Heart left ventricle (tissue), 16 donors: Measurements from ENCODE around the gene SNTB2. TPM values are rescaled to one million over a fixed set of nuclear protein-coding genes. Genes with fewer than 3 reads are reported as not detected.

Source experiments
- ATAC-seq, 4 donors: fragments of 200-7000 bp; cut with Tn5 transposase; one replicate each; pipeline ENCODE4 v1.9.1; 2020 to 2022; ENCODE audit warnings: moderate library complexity in 4 of 4, mild to moderate bottlenecking in 3 of 4, moderate number of reproducible peaks in 1 of 4
- DNase-seq, 5 donors: peaks; one replicate each; pipeline ENCODE4 v3.0.0-alpha.2; 2020
- H3K27ac ChIP-seq, 12 donors: fragments of 200-600 bp; sonication (generic) in 4 of 12; one replicate each; pipeline versions ENCODE4 v1.5.0 to v1.8.0; 2016 to 2022; ENCODE audit warnings: mild to moderate bottlenecking in 2 of 12
- H3K27me3 ChIP-seq, 9 donors: fragments of 200-600 bp; sonication (generic) in 2 of 9; one replicate each; pipeline versions ENCODE4 v1.5.1 to v1.8.0; 2016 to 2022; ENCODE audit warnings: mild to moderate bottlenecking in 3 of 9
- H3K36me3 ChIP-seq, 9 donors: fragments of 200-600 bp; sonication (generic) in 2 of 9; one replicate each; pipeline versions ENCODE4 v1.5.0 to v1.8.0; 2018 to 2022; ENCODE audit warnings: mild to moderate bottlenecking in 2 of 9
- H3K4me1 ChIP-seq, 12 donors: fragments of 200-600 bp; sonication (generic) in 4 of 12; one replicate each; pipeline versions ENCODE4 v1.5.0 to v1.8.0; 2016 to 2022; ENCODE audit warnings: mild to moderate bottlenecking in 3 of 12
- H3K4me3 ChIP-seq, 12 donors: fragments of 200-600 bp; sonication (generic) in 4 of 12; one replicate each; pipeline versions ENCODE4 v1.5.0 to v1.8.0; 2017 to 2022; ENCODE audit warnings: mild to moderate bottlenecking in 9 of 12, moderate library complexity in 4 of 12
- H3K9me3 ChIP-seq, 12 donors: fragments of 200-600 bp; sonication (generic) in 4 of 12; one replicate each; pipeline versions ENCODE4 v1.5.0 to v1.8.0; 2016 to 2022; ENCODE audit warnings: mild to moderate bottlenecking in 1 of 12
- CTCF ChIP-seq, 12 donors: fragments of 200-600 bp; sonication (generic) in 4 of 12; IDR thresholded peaks; one replicate each; pipeline versions ENCODE4 v1.5.0 to v1.8.0; 2018 to 2022; ENCODE audit warnings: antibody characterized with exemption in 12 of 12, mild to moderate bottlenecking in 5 of 12
- POLR2A ChIP-seq, 2 donors: fragments of 450-650 bp; IDR thresholded peaks; one replicate each; pipeline ENCODE4 v1.6.1; 2017; ENCODE audit warnings: antibody characterized with exemption in 2 of 2, mild to moderate bottlenecking in 2 of 2, moderate library complexity in 2 of 2
- WGBS, 4 donors: extraction: QIAGEN DNeasy Blood & Tissue Kit in 2 of 4; methylation state at CpG; one replicate each; pipeline versions ENCODE4 v1.1.5 to v1.1.7; 2013 to 2018; 5-methylcytosine and 5-hydroxymethylcytosine counted together
- intact Hi-C, 10 donors: fragments of 100-400 bp; cut with DNase I; formaldehyde crosslinking; loops; one replicate each; pipeline versions ENCODE4 v1.11.1 to v1.14.2; 2022
- polyA plus RNA-seq, 2 donors: library from polyadenylated mRNA; stranded (reverse); fragments of 200-250 nt; gene quantifications; one replicate each; pipeline ENCODE4 v1.2.3, GENCODE V29; 2013
- total RNA-seq, 9 donors: library from RNA; depleted of rRNA in 2 of 9; stranded (reverse); fragments of >200 nt in 2 of 9; fragmentation: NEBNext Ultra II Directional in 3 of 9; extraction: Animal tissue kit (Norgen Biotek cat#: 25700) in 3 of 9; gene quantifications; one replicate each; pipeline versions ENCODE4 v1.1.0 to v1.2.4, GENCODE V29; 2016 to 2023
- donor health status: ischemic (EF 13 %, LVEDD 7.1; RV severe dilation, severe dysfunction).
- donor health status: healthy with polysubstance abuse.
- donor health status: DM: no; HTN: yes; CAD: no.
- donor health status: DM: no; HTN: no; CAD: no.
- donor health status: ischemic (EF 25% LVEDD 6.9; RV normal size, moderate dysfunction).
- donor health status: ischemic (EF 25% LVEDD 5.7; RV mildly dilated, moderate dysfunction).
- donor health status: healthy.
- donor health status: DM: yes; HTN: yes; CAD: no.
- donor health status: ischemic (EF 35%, LVEDD 5.7; RV mildly dilated, moderate dysfunction).
- donor health status: nonischemic (EF 11% LVEDD 7.7; RV severe dilation, severe dysfunction).
- donor health status: DM: yes; HTN: yes; CAD: no.
- donor health status: PGD.
- donor health status: ischemic (EF 29% LVEDD 5.4; RV normal size, mild dysfunction).
- donor health status: nonischemic (EF 23%, LVEDD 6.1; RV moderate dilation, normal function).

The SNTB2 gene
- total and polyA plus RNA-seq, 11 donors: 2.2 to 28.5 (median 13.0) TPM

DNA sequence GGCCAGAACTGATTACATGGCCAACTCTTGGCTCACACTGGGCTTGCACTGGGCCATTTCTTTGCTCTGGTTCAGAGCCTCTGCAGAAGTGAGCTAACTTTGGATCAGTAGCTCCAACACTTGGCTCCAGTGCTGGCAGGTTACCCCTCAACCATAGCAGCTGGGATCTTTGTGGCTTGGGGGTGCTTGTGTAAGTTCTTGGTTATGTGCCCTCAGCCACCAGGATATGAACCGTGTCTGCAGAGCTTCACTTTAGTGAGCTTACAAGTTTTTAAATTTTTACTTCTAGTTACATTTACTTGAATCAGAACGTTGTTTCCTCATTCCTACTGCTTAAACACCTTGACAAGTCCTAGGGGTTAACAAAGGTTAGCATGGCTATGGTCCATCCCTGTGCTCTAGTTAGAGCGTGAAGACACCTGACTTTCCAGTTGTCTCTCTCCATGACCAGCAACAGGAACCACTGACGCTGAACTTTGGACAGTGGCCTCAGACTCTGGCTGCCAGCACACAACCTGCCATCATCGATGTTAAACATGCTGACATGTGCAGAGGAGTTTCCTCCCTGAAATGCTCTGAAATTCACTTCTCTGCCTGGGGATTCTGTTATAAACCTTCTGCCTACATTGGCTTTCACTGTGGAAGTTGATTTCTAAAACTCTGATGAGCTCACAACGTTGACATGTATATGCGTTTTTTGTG is 139.4 kb downstream of the SNTB2 start:
- WGBS, 4 donors: 49 to 56% (median 53%) methylated on average over 7 of the region's 7 CpGs
- Histone ChIP-seq H3K27me3 (no peaks in the 10 kb centered on the region), H3K27ac (no peak overlapping the region), H3K4me1 (peaks cover 3 to 58% (median 34%) of the 10 kb centered on the region in 12 donors), H3K36me3 (peaks cover 5 to 74% (median 64%) of the 10 kb centered on the region in 9 donors), H3K9me3 (no peaks in the 10 kb centered on the region), H3K4me3 (no peak overlapping the region)
- intact Hi-C loops: no loop called here
- ATAC-seq: no peak
- TF ChIP-seq CTCF (IDR thresholded peaks at IDR 0.05) (no peak), POLR2A (IDR thresholded peaks at IDR 0.05) (no peak)
- DNase-seq: no peak

DNA sequence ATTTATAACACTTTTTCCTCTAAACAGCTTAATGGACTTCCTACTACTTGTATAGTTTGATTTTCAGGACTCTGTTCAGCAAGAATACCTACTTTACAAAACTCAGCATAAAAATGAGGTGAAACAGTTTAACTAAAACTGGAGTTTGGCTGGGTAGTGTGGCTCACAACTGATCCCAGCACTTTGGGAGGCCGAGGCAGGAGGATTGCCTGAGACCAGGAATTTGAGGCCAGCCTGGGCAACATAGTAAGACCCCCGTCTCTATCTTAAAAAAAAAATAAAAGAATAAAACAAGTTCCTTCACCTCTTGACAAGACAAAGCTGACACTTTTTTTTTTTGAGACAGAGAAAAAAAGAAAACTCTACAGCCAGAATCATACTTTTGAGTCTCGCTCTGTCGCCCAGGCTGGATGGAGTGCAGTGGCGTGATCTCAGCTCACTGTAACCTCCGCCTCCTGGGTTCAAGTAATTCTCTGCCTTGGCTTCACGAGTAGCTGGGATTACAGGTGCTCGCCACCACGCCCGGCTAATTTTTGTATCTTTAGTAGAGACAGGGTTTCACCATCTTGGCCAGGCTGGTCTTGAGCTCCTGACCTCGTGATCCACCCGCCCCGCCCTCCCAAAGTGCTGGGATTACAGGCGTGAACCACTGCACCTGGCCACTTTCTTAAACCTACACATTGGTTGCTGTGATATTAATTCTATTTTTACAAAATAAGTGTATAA is 140.8 kb downstream of the SNTB2 start:
- no peaks in the 10 kb centered on the region for H3K27me3 ChIP-seq
- no peak overlapping the region for H3K4me3 ChIP-seq
- no peak for ATAC-seq
- H3K9me3 ChIP-seq: no peaks in the 10 kb centered on the region
- DNase-seq: no peak
- H3K36me3 ChIP-seq: peaks cover 0 to 72% (median 63%) of the 10 kb centered on the region in 9 donors
- TF ChIP-seq CTCF (IDR thresholded peaks at IDR 0.05) (no peak), POLR2A (IDR thresholded peaks at IDR 0.05) (no peak)
- peaks cover 3 to 58% (median 36%) of the 10 kb centered on the region in 12 donors for H3K4me1 ChIP-seq
- no peak overlapping the region for H3K27ac ChIP-seq
- intact Hi-C loops: no loop called here
- WGBS, 4 donors: 90 to 96% (median 95%) methylated on average over 14 of the region's 14 CpGs

DNA sequence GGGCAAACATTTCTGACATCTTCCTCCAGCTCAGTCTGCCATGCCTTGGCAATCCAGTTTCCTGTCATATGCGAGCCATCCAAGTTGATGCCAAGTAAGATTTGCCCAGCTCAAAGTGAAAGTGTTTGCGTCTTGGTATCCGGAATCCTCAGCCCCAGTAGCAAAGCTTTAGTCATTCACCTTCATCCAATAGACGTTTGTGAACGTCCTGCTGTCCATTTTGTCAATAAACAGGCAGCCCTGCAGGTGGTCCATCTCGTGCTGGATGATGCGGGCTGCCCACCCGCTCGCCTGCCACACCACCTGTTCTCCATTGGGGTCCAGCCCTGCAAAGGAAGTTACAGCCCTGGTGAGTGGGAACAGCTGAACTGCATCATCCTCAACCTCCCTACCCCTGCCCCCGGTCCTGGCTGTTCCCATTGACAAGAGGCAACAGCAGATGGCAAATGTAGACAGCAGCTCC is 141.9 kb downstream of the SNTB2 start:
- Histone ChIP-seq H3K4me1 (peaks cover 3 to 57% (median 36%) of the 10 kb centered on the region in 12 donors), H3K27ac (no peak overlapping the region), H3K36me3 (peaks cover 0 to 72% (median 63%) of the 10 kb centered on the region in 9 donors), H3K9me3 (no peaks in the 10 kb centered on the region), H3K27me3 (no peaks in the 10 kb centered on the region), H3K4me3 (peak overlapping the region in 6 of 12 donors; percentile 22 to 98 (median 91))
- DNase-seq (peak in 1 of 5 donors; percentile 13), ATAC-seq (no peak)
- intact Hi-C loops: no loop called here
- WGBS, 4 donors: 70 to 84% (median 74%) methylated on average over 10 of the region's 10 CpGs
- no peak for TF ChIP-seq POLR2A (IDR thresholded peaks at IDR 0.05)
- no peak for TF ChIP-seq CTCF (IDR thresholded peaks at IDR 0.05)
